Endodermal cell (in vitro differentiated cells): ENCODE measurements around the gene GPR4. TPM values are rescaled to one million over a fixed set of nuclear protein-coding genes. Genes with fewer than 3 reads are reported as not detected.

Experiments used
- DNase-seq: peaks from one replicate; pipeline ENCODE4 v3.0.0-alpha.2; 2017
- H3K27ac ChIP-seq: 2 replicates; pipeline ENCODE4 v1.5.1; 2013; ENCODE audit warnings: mild to moderate bottlenecking, low read depth, low read length, moderate library complexity
- H3K27me3 ChIP-seq: 2 replicates; pipeline ENCODE4 v1.6.1; 2013; ENCODE audit warnings: mild to moderate bottlenecking, low read length, moderate library complexity; ENCODE audit not compliant: insufficient read depth, control insufficient read depth, poor library complexity, severe bottlenecking
- H3K36me3 ChIP-seq: 2 replicates; pipeline ENCODE4 v1.7.0; 2013; ENCODE audit warnings: mild to moderate bottlenecking, low read length, moderate library complexity; ENCODE audit not compliant: control insufficient read depth, insufficient read depth
- H3K4me1 ChIP-seq: one replicate; pipeline ENCODE4 v1.7.0; 2013; ENCODE audit warnings: low read length; ENCODE audit not compliant: control insufficient read depth, insufficient read depth
- H3K4me3 ChIP-seq: 2 replicates; pipeline ENCODE4 v1.5.1; 2013; ENCODE audit warnings: mild to moderate bottlenecking, low read length, moderate library complexity
- H3K9ac ChIP-seq: 2 replicates; pipeline ENCODE4 v1.6.1; 2013; ENCODE audit warnings: mild to moderate bottlenecking, low read length, moderate library complexity; ENCODE audit not compliant: poor library complexity, severe bottlenecking; ENCODE audit errors: extremely low read depth
- H3K9me3 ChIP-seq: 2 replicates; pipeline ENCODE4 v1.6.1; 2013; ENCODE audit warnings: mild to moderate bottlenecking, low read length, moderate library complexity; ENCODE audit not compliant: control insufficient read depth
- H3K27ac Mint-ChIP-seq: 2 replicates; pipeline ENCODE4 v1.8.0; 2020; ENCODE audit warnings: mixed read lengths
- H3K27me3 Mint-ChIP-seq: 2 replicates; pipeline ENCODE4 v1.8.0; 2021; ENCODE audit warnings: mild to moderate bottlenecking, mixed read lengths; ENCODE audit not compliant: insufficient read depth
- H3K36me3 Mint-ChIP-seq: 2 replicates; pipeline ENCODE4 v1.8.0; 2020; ENCODE audit warnings: low read depth, mixed read lengths
- H3K4me1 Mint-ChIP-seq: 2 replicates; pipeline ENCODE4 v1.8.0; 2020; ENCODE audit warnings: mixed read lengths
- H3K4me3 Mint-ChIP-seq: 2 replicates; pipeline ENCODE4 v1.8.0; 2020; ENCODE audit warnings: mild to moderate bottlenecking, moderate library complexity, mixed read lengths
- H3K9me3 Mint-ChIP-seq: 2 replicates; pipeline ENCODE4 v1.8.0; 2020; ENCODE audit warnings: mild to moderate bottlenecking, mixed read lengths
- WGBS, 2 experiments: methylation state at CpG; one replicate each; pipeline versions ENCODE4 v1.1.5 to v1.1.7; 2013; ENCODE audit warnings: missing lambda C conversion rate in 2 of 2, mixed read lengths in 1 of 2; ENCODE audit not compliant: insufficient coverage in 1 of 2, insufficient read length in 1 of 2; 5-methylcytosine and 5-hydroxymethylcytosine counted together
- total RNA-seq, 2 donors: library from RNA; stranded (reverse); fragmentation: NEBNext Ultra II Directional in 1 of 2; extraction: Animal tissue kit (Norgen Biotek cat#: 25700) in 1 of 2; gene quantifications; 2 replicates in 1 of 2; 3 replicates in 1 of 2; pipeline ENCODE4 v1.2.1, GENCODE V29; 2021
- TF ChIP-seq, protein P1 (sequence below): fragments of 200-600 bp; sonication (generic); conservative IDR thresholded peaks from 2 replicates; pipeline ENCODE4 v1.5.0; 2021; ENCODE audit warnings: antibody characterized with exemption, mild to moderate bottlenecking

GPR4 gene
- total RNA-seq, 2 donors from 2014 or later, result not detected

GRCh38 chr19:45636275-45636674 is 34.3 kb upstream of the GPR4 start:
- H3K27me3 Mint-ChIP-seq, result no peaks in the 10 kb centered on the region
- TF ChIP-seq, protein P1, sequence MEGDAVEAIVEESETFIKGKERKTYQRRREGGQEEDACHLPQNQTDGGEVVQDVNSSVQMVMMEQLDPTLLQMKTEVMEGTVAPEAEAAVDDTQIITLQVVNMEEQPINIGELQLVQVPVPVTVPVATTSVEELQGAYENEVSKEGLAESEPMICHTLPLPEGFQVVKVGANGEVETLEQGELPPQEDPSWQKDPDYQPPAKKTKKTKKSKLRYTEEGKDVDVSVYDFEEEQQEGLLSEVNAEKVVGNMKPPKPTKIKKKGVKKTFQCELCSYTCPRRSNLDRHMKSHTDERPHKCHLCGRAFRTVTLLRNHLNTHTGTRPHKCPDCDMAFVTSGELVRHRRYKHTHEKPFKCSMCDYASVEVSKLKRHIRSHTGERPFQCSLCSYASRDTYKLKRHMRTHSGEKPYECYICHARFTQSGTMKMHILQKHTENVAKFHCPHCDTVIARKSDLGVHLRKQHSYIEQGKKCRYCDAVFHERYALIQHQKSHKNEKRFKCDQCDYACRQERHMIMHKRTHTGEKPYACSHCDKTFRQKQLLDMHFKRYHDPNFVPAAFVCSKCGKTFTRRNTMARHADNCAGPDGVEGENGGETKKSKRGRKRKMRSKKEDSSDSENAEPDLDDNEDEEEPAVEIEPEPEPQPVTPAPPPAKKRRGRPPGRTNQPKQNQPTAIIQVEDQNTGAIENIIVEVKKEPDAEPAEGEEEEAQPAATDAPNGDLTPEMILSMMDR, result no peak
- H3K4me1 ChIP-seq, result peaks cover 5% of the 10 kb centered on the region
- H3K9ac ChIP-seq, result no peak overlapping the region
- no peaks in the 10 kb centered on the region for H3K9me3 ChIP-seq
- H3K36me3 Mint-ChIP-seq, result no peaks in the 10 kb centered on the region
- no peak overlapping the region for H3K27ac ChIP-seq
- no peaks in the 10 kb centered on the region for H3K27me3 ChIP-seq
- no peak overlapping the region for H3K27ac Mint-ChIP-seq
- no peak overlapping the region for H3K4me3 Mint-ChIP-seq
- no peaks in the 10 kb centered on the region for H3K36me3 ChIP-seq
- H3K4me1 Mint-ChIP-seq, result peaks cover 17% of the 10 kb centered on the region
- H3K4me3 ChIP-seq, result no peak overlapping the region
- no peaks in the 10 kb centered on the region for H3K9me3 Mint-ChIP-seq
- WGBS, 2 experiments, result 86 to 92% methylated on average over 1 of the region's 1 CpG
- no peak for DNase-seq

DNA sequence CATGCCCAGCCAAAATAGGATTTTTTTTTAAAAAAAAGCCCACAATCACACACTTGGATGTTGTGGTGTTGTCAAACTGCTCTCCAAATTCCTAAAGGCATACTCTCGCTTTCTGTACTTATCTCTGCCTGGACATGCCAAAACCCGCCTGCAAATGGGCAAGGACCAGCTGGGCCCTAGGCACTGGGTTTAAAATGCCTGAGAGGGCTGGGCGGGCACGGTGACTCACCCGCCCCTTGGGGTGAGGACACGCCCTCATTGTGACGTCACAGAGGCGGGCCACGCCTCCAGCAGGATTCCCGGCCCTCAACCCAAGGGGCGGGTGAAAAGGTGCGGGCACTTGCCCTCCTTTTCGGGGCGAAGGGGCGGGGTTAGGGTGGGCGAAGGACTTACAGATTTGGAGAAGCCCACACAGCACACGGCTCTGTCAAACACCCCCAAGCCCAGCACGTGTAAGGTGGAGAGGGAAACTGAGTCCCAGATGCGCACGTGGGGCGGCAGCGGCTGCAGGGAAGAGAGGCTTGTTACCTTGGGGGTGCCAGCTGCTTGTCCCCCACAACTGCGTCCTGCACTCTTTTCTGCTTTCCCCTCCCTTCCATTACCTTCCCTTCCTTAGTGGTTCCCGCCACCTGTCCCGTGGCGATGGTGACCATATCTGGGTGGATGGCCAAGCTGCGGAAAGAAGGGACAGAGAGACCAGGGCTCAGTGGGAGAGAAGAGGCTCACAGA is 30.6 kb upstream of the GPR4 start:
- Mint-ChIP-seq H3K4me1 (peaks cover 8% of the 10 kb centered on the region), H3K27ac (peak overlapping the region; percentile 94), H3K4me3 (peak overlapping the region; percentile 21), H3K36me3 (peaks cover 18% of the 10 kb centered on the region), H3K27me3 (no peaks in the 10 kb centered on the region), H3K9me3 (no peaks in the 10 kb centered on the region)
- Histone ChIP-seq H3K27ac (no peak overlapping the region), H3K36me3 (peaks cover 15% of the 10 kb centered on the region), H3K4me1 (no peaks in the 10 kb centered on the region), H3K27me3 (no peaks in the 10 kb centered on the region), H3K9ac (no peak overlapping the region), H3K4me3 (no peak overlapping the region), H3K9me3 (no peaks in the 10 kb centered on the region)
- TF ChIP-seq, protein P1, result no peak
- WGBS, 2 experiments, result 41 to 57% methylated on average over 11 to 27 of the region's 27 CpGs
- DNase-seq, result peak; percentile 98

DNA sequence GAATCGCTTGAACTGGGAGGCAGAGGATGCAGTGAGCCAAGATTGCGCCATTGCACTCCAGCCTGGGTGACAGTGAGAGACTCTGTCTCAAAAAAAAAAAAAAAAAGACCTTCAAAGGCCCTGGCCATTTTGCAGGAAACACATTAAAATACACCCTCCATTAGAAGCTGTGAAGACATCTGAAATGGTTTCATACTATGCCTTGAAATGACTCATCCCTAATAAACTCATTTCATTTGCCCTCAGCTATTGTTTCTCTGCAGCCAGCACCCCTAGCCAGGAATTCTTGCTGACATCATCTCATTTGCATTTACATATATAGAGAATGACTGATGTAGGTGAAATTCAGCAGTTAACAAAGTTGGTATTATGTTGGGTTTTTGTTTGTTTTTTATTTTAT is 28.5 kb upstream of the GPR4 start:
- DNase-seq, result no peak
- H3K36me3 Mint-ChIP-seq, result peaks cover 32% of the 10 kb centered on the region
- Histone ChIP-seq H3K4me3 (no peak overlapping the region), H3K27ac (no peak overlapping the region), H3K4me1 (no peaks in the 10 kb centered on the region), H3K36me3 (peaks cover 15% of the 10 kb centered on the region), H3K9me3 (no peaks in the 10 kb centered on the region), H3K27me3 (no peaks in the 10 kb centered on the region), H3K9ac (no peak overlapping the region)
- WGBS, 2 experiments, result 77 to 85% methylated on average over 2 of the region's 2 CpGs
- H3K27ac Mint-ChIP-seq, result no peak overlapping the region
- no peaks in the 10 kb centered on the region for H3K9me3 Mint-ChIP-seq
- no peaks in the 10 kb centered on the region for H3K27me3 Mint-ChIP-seq
- no peak overlapping the region for H3K4me3 Mint-ChIP-seq
- peaks cover 8% of the 10 kb centered on the region for H3K4me1 Mint-ChIP-seq
- TF ChIP-seq, protein P1, result no peak
